Upper lobe of left lung (tissue), 4 donors: Measurements from ENCODE around the gene CDC14A.

Source experiments
- CTCF ChIP-seq, 6 experiments: fragments of 450-650 bp in 4 of 6; fragments of 200-600 bp in 2 of 6; sonication (generic) in 2 of 6; IDR thresholded peaks; one replicate each; pipeline ENCODE4 v1.5.1; 2016 to 2019; ENCODE audit warnings: antibody characterized with exemption in 6 of 6
- POLR2A ChIP-seq, 4 donors: fragments of 450-650 bp; IDR thresholded peaks; one replicate each; pipeline ENCODE4 v1.5.1; 2016 to 2017; ENCODE audit warnings: antibody characterized with exemption in 4 of 4, mild to moderate bottlenecking in 2 of 4
- POLR2AphosphoS5 ChIP-seq, 2 donors: sonication (generic); formaldehyde crosslinking; IDR thresholded peaks; one replicate each; pipeline ENCODE4 v1.5.1; 2017; ENCODE audit warnings: antibody characterized with exemption in 2 of 2

GRCh38 chr1:100395913-100396312, 43.6 kb downstream of the CDC14A start:
- TF ChIP-seq POLR2A (IDR thresholded peaks at IDR 0.05) (no peak), CTCF (IDR thresholded peaks at IDR 0.05) (no peak), POLR2AphosphoS5 (IDR thresholded peaks at IDR 0.05) (no peak)
